Heart left ventricle (tissue), 13 donors: ENCODE data around the gene PSTPIP1.

Experiments used
- CTCF ChIP-seq, 12 donors: fragments of 200-600 bp; sonication (generic) in 4 of 12; IDR thresholded peaks; one replicate each; pipeline versions ENCODE4 v1.5.0 to v1.8.0; 2018 to 2022; ENCODE audit warnings: antibody characterized with exemption in 12 of 12, mild to moderate bottlenecking in 5 of 12
- POLR2A ChIP-seq, 2 donors: fragments of 450-650 bp; IDR thresholded peaks; one replicate each; pipeline ENCODE4 v1.6.1; 2017; ENCODE audit warnings: antibody characterized with exemption in 2 of 2, mild to moderate bottlenecking in 2 of 2, moderate library complexity in 2 of 2
- donor health status: ischemic (EF 13 %, LVEDD 7.1; RV severe dilation, severe dysfunction).
- donor health status: DM: no; HTN: yes; CAD: no.
- donor health status: DM: no; HTN: no; CAD: no.
- donor health status: ischemic (EF 25% LVEDD 6.9; RV normal size, moderate dysfunction).
- donor health status: ischemic (EF 25% LVEDD 5.7; RV mildly dilated, moderate dysfunction).
- donor health status: ischemic (EF 35%, LVEDD 5.7; RV mildly dilated, moderate dysfunction).
- donor health status: nonischemic (EF 11% LVEDD 7.7; RV severe dilation, severe dysfunction).
- donor health status: DM: yes; HTN: yes; CAD: no.
- donor health status: PGD.
- donor health status: ischemic (EF 29% LVEDD 5.4; RV normal size, mild dysfunction).
- donor health status: nonischemic (EF 23%, LVEDD 6.1; RV moderate dilation, normal function).

- TF ChIP-seq CTCF (IDR thresholded peaks at IDR 0.05), result no peak
- no peak for TF ChIP-seq POLR2A (IDR thresholded peaks at IDR 0.05)
Observed at GRCh38 chr15:77045985-77046384, 51.1 kb downstream of the PSTPIP1 start.
